ENCODE results near the gene IL4R.

Gene IL4R

DNA sequence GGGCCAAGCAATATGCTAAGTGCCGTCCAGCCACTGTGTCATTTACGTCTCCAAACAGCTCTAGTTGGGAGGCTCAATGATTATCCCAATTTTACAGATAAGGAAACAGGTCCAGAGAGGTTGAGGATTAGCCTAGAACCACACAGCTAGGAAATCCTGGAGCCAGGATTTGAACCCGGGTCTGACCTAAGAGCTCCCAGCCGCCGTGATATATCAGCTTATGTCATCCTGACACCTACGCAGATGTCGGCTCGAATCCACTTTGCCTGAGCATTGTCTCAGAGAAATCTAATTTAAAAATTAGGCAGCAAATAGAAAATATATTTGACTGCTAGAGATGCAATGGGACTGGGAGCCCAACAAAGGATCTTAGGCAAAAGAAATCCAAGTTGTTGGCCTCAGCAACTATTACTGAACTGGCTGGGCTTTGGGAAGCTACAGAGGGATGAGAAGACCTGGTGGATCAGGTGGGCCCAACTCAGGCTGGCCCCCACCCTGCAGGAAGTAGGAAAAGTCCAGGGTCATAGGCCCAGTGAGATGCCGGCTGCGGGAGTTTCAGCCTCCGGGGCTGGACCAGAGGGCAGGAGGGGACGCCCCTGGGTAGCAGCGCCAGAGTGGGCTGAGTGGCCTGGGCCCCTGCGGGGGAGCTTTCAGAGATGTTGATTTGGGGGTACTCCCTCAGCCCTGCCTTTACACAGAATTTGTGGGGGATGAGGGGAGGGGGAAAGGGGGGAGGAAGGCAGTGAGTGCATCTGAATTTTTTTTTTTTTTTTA, 53.1 kb downstream of the IL4R start:
- TF ChIP-seq, protein P1, sequence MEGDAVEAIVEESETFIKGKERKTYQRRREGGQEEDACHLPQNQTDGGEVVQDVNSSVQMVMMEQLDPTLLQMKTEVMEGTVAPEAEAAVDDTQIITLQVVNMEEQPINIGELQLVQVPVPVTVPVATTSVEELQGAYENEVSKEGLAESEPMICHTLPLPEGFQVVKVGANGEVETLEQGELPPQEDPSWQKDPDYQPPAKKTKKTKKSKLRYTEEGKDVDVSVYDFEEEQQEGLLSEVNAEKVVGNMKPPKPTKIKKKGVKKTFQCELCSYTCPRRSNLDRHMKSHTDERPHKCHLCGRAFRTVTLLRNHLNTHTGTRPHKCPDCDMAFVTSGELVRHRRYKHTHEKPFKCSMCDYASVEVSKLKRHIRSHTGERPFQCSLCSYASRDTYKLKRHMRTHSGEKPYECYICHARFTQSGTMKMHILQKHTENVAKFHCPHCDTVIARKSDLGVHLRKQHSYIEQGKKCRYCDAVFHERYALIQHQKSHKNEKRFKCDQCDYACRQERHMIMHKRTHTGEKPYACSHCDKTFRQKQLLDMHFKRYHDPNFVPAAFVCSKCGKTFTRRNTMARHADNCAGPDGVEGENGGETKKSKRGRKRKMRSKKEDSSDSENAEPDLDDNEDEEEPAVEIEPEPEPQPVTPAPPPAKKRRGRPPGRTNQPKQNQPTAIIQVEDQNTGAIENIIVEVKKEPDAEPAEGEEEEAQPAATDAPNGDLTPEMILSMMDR (IDR thresholded peaks at IDR 0.05; ENCODE audit: extremely low read depth, missing control alignments), result no peak
- peak; percentile 45 for DNase-seq (ENCODE audit: low spot score)

DNA sequence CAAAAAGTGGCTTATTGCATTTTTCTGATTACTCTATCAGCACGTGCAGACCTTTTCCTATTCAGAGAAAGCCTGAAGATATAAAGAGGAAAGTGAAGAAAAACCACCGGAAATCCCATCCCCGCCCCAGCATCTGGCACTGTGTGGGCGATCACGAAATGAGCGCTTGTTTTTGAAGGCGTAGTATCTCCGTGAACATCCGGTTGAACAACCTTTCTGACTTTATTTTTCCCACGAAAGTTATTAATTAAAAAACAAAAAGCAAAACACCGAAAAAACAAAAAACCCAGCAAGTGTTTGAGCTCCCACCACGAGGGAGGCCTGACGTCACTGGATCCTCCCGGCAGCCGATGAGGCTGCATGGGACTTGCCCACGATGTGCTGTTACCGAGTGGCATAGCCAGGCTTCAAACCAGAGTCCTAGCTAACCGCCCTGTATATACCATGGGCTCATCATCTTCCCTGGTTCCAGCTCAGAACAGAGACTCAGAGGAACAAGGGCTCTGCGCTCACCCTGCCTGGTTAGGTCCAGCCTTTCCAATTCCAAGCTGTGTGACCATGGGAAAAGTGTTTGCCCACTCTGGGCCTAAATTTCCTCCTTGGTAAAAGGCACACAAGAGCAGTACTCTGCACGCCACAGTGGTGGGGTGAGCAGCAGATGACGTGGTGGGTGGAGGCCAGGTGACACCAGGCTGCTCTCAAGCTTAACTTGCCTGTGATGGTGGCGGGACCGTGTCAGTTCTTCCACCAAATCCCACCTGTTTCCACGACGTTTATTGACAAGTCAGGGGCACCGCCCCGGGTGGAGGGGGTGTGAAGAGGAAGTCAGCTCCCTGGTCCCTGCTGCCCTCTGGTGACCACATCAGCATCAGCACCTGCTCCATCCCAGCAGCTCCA, 53.9 kb downstream of the IL4R start:
- TF ChIP-seq, protein P1 (IDR thresholded peaks at IDR 0.05; ENCODE audit: extremely low read depth, missing control alignments), result peak; percentile 81
- peak; percentile 79 for DNase-seq (ENCODE audit: low spot score)

DNA sequence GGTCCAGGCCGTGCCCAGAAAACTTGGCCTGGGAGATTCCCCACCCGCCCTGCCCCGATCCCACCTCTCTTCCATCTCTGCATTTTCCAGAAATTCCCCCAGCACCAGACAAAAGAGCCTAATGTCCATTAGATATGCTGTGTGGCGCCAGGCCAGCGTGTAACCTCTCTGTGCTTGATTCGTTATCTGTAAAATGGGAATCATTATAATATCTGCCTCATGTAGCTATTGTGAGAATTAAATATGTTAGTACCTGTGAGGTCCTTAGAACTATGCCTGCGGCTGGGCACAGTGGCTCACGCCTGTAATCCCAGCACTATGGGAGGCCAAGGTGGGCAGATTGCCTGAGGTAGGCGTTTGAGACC, 54.6 kb downstream of the IL4R start:
- no peak for DNase-seq (ENCODE audit: low spot score)
- TF ChIP-seq, protein P1 (IDR thresholded peaks at IDR 0.05; ENCODE audit: extremely low read depth, missing control alignments), result no peak

DNA sequence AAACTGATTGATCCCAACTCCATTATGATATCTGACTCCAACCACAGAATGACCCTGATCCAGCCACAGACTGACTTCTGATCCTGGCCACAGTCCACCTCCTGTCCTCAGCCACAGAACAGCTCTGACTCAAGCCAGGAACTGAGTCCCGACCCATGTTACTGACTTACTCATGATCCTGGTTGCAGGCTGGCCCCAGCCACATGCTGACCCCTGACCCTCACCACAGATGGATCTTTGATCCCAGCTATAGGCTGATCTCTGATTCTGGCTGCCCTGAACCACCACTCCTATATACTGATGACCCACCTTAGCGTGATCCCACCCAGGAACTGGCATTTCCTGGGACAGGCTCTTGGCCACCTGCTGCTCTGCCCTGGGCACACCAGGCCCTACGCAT, 56.0 kb downstream of the IL4R start:
- no peak for DNase-seq (ENCODE audit: low spot score)

DNA sequence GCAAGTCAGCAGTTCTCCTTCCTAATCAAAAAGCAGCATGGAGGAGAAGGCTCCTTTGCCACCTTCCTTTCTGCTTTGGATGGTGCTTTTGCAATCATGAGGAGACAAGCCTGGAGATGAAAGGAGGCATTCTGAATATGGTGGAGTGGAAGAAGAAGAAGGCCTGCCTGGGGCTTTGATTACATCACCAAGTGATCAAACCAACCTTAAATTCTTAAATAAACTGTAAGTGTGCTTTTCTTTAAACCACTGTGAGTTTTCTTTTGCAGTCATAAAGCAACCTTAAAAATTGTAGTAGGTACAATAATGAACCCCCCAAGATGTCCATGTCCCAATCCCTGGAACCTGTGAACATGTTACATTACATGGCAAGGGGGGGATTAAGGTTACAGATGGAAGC, 56.5 kb downstream of the IL4R start:
- no peak for DNase-seq (ENCODE audit: low spot score)
- TF ChIP-seq, protein P1 (IDR thresholded peaks at IDR 0.05; ENCODE audit: extremely low read depth, missing control alignments), result no peak

More for the DNA sequence above, 56.0 kb downstream of the IL4R start:
- TF ChIP-seq, protein P1 (IDR thresholded peaks at IDR 0.05; ENCODE audit: extremely low read depth, missing control alignments), result no peak

DNA sequence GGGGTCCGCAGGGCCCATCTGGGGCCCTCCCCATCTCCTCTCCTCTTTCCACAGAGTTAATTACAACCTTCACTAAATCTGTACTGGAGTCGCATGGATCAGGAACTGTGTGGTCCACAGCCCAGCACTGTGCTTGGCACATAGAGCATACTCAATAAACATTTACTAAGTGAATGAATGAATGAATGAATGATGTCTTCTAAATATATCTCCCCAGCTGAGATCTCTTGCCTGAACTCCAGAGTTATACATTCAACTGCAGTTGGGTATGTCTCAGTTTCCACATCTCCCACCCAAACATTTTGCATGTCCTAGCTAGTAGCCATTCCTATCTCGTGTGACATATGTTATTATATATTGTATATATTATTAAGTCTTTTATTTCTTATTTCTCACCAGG, 59.5 kb downstream of the IL4R start:
- no peak for DNase-seq (ENCODE audit: low spot score)
- TF ChIP-seq, protein P1 (IDR thresholded peaks at IDR 0.05; ENCODE audit: extremely low read depth, missing control alignments), result no peak

DNA sequence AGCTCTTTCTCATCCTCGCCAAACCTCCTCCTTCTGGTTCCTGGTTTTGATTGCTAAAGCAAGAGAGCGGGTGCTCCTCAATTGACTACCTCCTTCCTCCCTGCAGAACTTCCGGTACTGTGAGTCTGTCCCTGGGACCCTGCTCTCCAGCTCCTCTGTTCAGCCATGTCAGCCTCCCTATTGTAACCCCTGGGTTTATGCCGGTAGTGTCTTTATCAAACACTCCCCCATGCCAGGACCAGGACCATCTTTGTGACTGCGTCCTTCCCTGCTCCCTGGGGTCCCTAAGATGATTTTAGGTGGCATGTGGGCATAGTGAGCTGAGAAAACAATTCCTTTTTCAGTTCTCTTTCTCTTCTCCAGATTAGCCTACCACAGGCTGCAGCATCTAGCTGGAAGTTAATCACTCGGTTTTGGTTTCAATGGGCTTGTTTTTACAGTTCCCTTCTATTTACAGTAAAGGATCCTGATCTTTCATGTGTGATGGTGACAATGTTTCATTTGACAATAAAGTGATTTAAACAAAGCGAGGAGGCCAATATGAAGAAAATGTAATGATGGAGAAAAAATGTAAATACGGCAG, 60.5 kb downstream of the IL4R start:
- TF ChIP-seq, protein P1 (IDR thresholded peaks at IDR 0.05; ENCODE audit: extremely low read depth, missing control alignments), result no peak
- DNase-seq (ENCODE audit: low spot score), result peak; percentile 37

Data from GM20000 (cell line).